HepG2 (cell line): ENCODE results near the gene USP7. TPM values are rescaled to one million over a fixed set of nuclear protein-coding genes. Genes with fewer than 3 reads are reported as not detected.

ENCODE experiments used
- AHDC1 ChIP-seq: sonication (generic); formaldehyde crosslinking; IDR thresholded peaks from 2 replicates; pipeline ENCODE4 v1.5.1; 2020; ENCODE audit warnings: mild to moderate bottlenecking, missing genetic modification reagents, borderline replicate concordance
- AHR ChIP-seq: IDR thresholded peaks from 2 replicates; pipeline ENCODE4 v1.6.1; 2018; ENCODE audit warnings: missing genetic modification reagents, missing compliant biosample characterization
- BRD4 ChIP-seq: sonication (generic); formaldehyde crosslinking; IDR thresholded peaks from 2 replicates; pipeline ENCODE4 v1.4.0; 2020; ENCODE audit warnings: missing genetic modification reagents
- CREB1 ChIP-seq, 2 experiments: fragments of 450-650 bp in 1 of 2; IDR thresholded peaks; 2 replicates each; pipeline ENCODE4 v1.6.1; 2016 to 2017; ENCODE audit warnings: control low read depth in 1 of 2, mild to moderate bottlenecking in 1 of 2, missing compliant biosample characterization in 1 of 2, missing genetic modification characterization in 1 of 2
- CREB3 ChIP-seq: sonication (generic); formaldehyde crosslinking; IDR thresholded peaks from 2 replicates; pipeline ENCODE4 v1.5.0; 2020; ENCODE audit warnings: missing genetic modification reagents
- ERF ChIP-seq: IDR thresholded peaks from 2 replicates; pipeline ENCODE4 v1.6.1; 2018; ENCODE audit warnings: missing biosample characterization, missing genetic modification reagents
- FOSL2 ChIP-seq: sonication (generic); formaldehyde crosslinking; IDR thresholded peaks from 2 replicates; pipeline ENCODE4 v1.4.0; 2020; ENCODE audit warnings: missing genetic modification reagents
- FOXP1 ChIP-seq, 2 experiments: fragments of 450-650 bp in 1 of 2; IDR thresholded peaks; 2 replicates each; pipeline ENCODE4 v1.6.1; 2017 to 2018; ENCODE audit warnings: antibody characterized with exemption in 1 of 2
- HNF4A ChIP-seq: sonication (generic); formaldehyde crosslinking; IDR thresholded peaks from 2 replicates; pipeline ENCODE4 v1.4.0; 2020; ENCODE audit warnings: missing genetic modification reagents
- MTA3 ChIP-seq: sonication (generic); formaldehyde crosslinking; IDR thresholded peaks from 2 replicates; pipeline ENCODE4 v1.4.0; 2020; ENCODE audit warnings: missing genetic modification reagents
- PATZ1 ChIP-seq: sonication (generic); formaldehyde crosslinking; IDR thresholded peaks from 2 replicates; pipeline ENCODE4 v1.4.0; 2020; ENCODE audit warnings: missing genetic modification reagents
- ZBTB25 ChIP-seq: IDR thresholded peaks from 2 replicates; pipeline ENCODE4 v1.6.1; 2018; ENCODE audit warnings: missing genetic modification reagents
- ZFP37 ChIP-seq: sonication (generic); formaldehyde crosslinking; IDR thresholded peaks from 2 replicates; pipeline ENCODE4 v1.4.0; 2020; ENCODE audit warnings: missing genetic modification reagents, borderline replicate concordance
- ZNF124 ChIP-seq: sonication (generic); formaldehyde crosslinking; IDR thresholded peaks from 2 replicates; pipeline ENCODE4 v1.4.0; 2020; ENCODE audit warnings: missing genetic modification reagents
- ZNF138 ChIP-seq: sonication (generic); formaldehyde crosslinking; IDR thresholded peaks from 2 replicates; pipeline ENCODE4 v1.5.0; 2020; ENCODE audit warnings: mild to moderate bottlenecking, low read depth, missing genetic modification reagents
- ZNF513 ChIP-seq: sonication (generic); formaldehyde crosslinking; conservative IDR thresholded peaks from 2 replicates; pipeline ENCODE4 v1.5.0; 2020; ENCODE audit warnings: missing genetic modification reagents
- ZNF792 ChIP-seq: IDR thresholded peaks from 2 replicates; pipeline ENCODE4 v1.6.1; 2016
- polyA plus RNA-seq, 8 experiments: library from polyadenylated mRNA; depleted of rRNA in 3 of 8; stranded (reverse) in 7 of 8; unstranded in 1 of 8; fragments of >200 nt; fragmentation: Illumina TruSeq in 4 of 8; extraction: Trizol in 4 of 8; gene quantifications; 2 replicates each; pipeline versions ENCODE4 v1.2.1 to v1.2.3, GENCODE V29; 2011 to 2016; ENCODE audit warnings: low read depth in 4 of 8, missing spikeins in 1 of 8, mixed read lengths in 1 of 8; ENCODE audit not compliant: insufficient read depth in 1 of 8
- total RNA-seq, 5 experiments: library from RNA; depleted of rRNA; stranded (reverse); fragments of >200 nt; fragmentation: Illumina TruSeq; extraction: Trizol; gene quantifications; 2 replicates each; pipeline ENCODE4 v1.2.3, GENCODE V29; 2016; ENCODE audit warnings: low read depth in 1 of 5

USP7 gene
- total and polyA plus RNA-seq, 2 of the 13 experiments (the other 11 are each of a cell fraction or from before 2014, with no cell fraction given), result 52.5 to 173 TPM

- no peak; the same call in 1 of the 2 replicates for TF ChIP-seq AHDC1 (CRISPR knock-in tag)
- TF ChIP-seq AHR (CRISPR knock-in tag), result peak; percentile 73
- TF ChIP-seq ZNF138 (CRISPR knock-in tag), result no peak
- TF ChIP-seq BRD4 (CRISPR knock-in tag), result no peak
- peak; percentile 69 for TF ChIP-seq ZBTB25
- TF ChIP-seq ERF, result peak; percentile 97
- TF ChIP-seq HNF4A (CRISPR knock-in tag), result peak; percentile 93
- no peak for TF ChIP-seq MTA3
- TF ChIP-seq ZFP37, result no peak
- peak; percentile 97 for TF ChIP-seq ZNF792 (CRISPR knock-in tag)
- peak; percentile 93 for TF ChIP-seq ZNF124 (CRISPR knock-in tag)
- TF ChIP-seq ZNF513 (CRISPR knock-in tag), result no peak; the same call in 1 of the 2 replicates
- TF ChIP-seq FOXP1 (IDR thresholded peaks at IDR 0.05), result no peak
- TF ChIP-seq FOXP1 (CRISPR knock-in tag; IDR thresholded peaks at IDR 0.05), result peak; percentile 49
- peak; percentile 87 for TF ChIP-seq PATZ1
- TF ChIP-seq CREB3, result 0 out of 2 replicates have a peak, but pooled peaks have one; percentile 65
- TF ChIP-seq FOSL2 (CRISPR knock-in tag), result peak; percentile 71
- TF ChIP-seq CREB1 (IDR thresholded peaks at IDR 0.05), result no peak
- no peak for TF ChIP-seq CREB1 (CRISPR knock-in tag; IDR thresholded peaks at IDR 0.05)
These were observed 113.3 kb downstream of the USP7 start (continued) for GRCh38 chr16:8850279-8850885.
